ENCODE results near the gene ECHDC3. TPM values are rescaled to one million over a fixed set of nuclear protein-coding genes. Genes with fewer than 3 reads are reported as not detected.

The ECHDC3 gene
- total RNA-seq, 4 donors from 2014 or later = 0.44 to 55.7 (median 31.6) TPM

DNA sequence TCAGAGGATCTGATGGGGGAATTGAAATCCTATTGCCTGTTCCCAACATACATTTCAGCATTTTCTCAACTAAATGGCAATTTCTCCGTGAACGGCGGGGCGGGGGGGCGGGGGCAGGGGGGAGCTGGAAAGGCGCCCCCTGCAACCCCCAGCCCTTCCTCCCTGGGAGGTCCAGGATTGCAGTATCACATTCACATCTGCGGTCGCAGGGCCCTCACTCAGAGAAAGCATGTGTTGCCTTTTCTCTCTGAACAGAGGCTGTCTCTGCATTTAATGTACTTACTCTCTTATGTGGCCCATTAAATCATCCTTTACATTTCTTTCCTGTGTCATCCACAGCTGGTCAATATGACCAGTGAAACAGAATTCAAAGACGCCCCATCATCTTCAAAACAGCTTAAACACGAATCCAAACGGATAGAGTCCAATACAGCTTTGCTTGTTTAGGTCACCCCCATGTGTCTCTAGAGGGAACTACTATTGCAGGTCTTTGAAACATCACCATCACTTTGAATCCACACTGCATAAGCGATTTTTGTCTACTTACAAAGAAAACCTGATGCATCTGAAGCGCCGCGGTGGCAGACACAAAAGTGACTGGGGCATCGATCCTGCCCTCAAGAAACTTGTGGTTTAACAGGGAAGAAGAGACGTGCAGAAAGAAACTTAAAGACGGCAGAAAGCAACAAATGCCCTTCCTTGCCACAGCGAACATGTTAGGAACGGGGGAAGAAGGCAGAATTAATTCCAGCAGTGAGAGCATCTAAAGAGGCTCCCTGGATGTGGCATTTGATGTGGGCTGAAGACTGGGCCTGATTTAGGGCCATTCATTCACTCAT, 17.0 kb upstream of the ECHDC3 start:
- H3K9me3 ChIP-seq = no peaks in the 10 kb centered on the region
- no peak overlapping the region for H3K4me3 ChIP-seq
- no peaks in the 10 kb centered on the region for H3K36me3 ChIP-seq
- WGBS, 2 donors = 49 to 53% methylated on average over 14 to 20 of the region's 20 CpGs
- no peak overlapping the region for H3K27ac ChIP-seq
- peaks cover 0 to 2% (median 0%) of the 10 kb centered on the region in 3 donors for H3K4me1 ChIP-seq
- TF ChIP-seq, protein P1, sequence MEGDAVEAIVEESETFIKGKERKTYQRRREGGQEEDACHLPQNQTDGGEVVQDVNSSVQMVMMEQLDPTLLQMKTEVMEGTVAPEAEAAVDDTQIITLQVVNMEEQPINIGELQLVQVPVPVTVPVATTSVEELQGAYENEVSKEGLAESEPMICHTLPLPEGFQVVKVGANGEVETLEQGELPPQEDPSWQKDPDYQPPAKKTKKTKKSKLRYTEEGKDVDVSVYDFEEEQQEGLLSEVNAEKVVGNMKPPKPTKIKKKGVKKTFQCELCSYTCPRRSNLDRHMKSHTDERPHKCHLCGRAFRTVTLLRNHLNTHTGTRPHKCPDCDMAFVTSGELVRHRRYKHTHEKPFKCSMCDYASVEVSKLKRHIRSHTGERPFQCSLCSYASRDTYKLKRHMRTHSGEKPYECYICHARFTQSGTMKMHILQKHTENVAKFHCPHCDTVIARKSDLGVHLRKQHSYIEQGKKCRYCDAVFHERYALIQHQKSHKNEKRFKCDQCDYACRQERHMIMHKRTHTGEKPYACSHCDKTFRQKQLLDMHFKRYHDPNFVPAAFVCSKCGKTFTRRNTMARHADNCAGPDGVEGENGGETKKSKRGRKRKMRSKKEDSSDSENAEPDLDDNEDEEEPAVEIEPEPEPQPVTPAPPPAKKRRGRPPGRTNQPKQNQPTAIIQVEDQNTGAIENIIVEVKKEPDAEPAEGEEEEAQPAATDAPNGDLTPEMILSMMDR (IDR thresholded peaks at IDR 0.05) = peak; percentile 13 to 82 (median 73)
- no peak for TF ChIP-seq POLR2A (IDR thresholded peaks at IDR 0.05)
- no peak for DNase-seq
- H3K27me3 ChIP-seq = no peaks in the 10 kb centered on the region
- intact Hi-C loops (cut with DNase I) = loop anchor here (10.0 kb wide), 1 partner anchor 210 kb away; no protein-coding TSS in a partner anchor

DNA sequence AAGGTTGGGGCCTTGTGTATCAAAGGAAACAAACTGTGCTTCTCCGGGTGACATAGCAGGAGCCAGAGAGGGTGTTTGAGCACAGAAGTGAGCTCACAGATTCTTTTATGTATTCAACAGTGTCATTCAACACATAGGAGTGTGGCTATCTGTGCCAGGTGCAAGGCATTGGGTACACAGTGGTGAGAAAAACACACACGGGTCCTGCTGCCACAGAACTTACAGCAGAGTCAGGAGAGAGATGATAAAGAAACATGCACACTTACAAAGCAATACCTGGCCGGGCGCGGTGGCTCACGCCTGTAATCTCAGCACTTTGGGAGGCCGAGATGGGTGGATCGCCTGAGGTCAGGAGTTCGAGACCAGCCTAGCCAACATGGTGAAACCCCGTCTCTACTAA, 16.3 kb upstream of the ECHDC3 start:
- no peak for TF ChIP-seq POLR2A (IDR thresholded peaks at IDR 0.05)
- TF ChIP-seq, protein P1 (IDR thresholded peaks at IDR 0.05) = no peak
- no peaks in the 10 kb centered on the region for H3K36me3 ChIP-seq
- no peaks in the 10 kb centered on the region for H3K27me3 ChIP-seq
- H3K4me1 ChIP-seq = no peaks in the 10 kb centered on the region
- no peak for DNase-seq
- no peaks in the 10 kb centered on the region for H3K9me3 ChIP-seq
- WGBS, 2 donors = 81% methylated on average over 10 of the region's 10 CpGs
- H3K27ac ChIP-seq = no peak overlapping the region
- intact Hi-C loops (cut with DNase I) = loop anchor here (10.0 kb wide), 1 partner anchor 211 kb away; no protein-coding TSS in a partner anchor
- H3K4me3 ChIP-seq = no peak overlapping the region

DNA sequence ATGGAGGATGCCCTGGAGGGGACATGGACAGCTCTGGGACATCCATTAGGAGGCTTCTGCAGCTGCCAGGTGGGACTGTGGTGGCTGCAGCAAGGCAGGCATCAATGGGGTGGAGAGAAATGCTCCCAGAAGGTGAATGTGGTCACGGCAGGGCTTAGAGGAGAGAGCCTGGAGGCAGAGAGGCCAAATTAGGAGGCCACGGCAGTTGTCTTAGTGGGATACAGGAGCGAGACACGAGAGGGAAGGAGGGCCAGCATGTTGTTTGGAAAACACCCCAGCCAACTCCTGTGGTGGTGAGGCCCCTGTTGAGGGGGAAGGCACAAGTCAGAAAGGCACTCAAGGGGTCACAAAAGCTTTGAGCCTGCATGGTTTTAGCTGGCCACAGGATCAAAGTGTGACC, 14.6 kb upstream of the ECHDC3 start:
- H3K4me3 ChIP-seq = no peak overlapping the region
- H3K4me1 ChIP-seq = no peaks in the 10 kb centered on the region
- TF ChIP-seq, protein P1 (IDR thresholded peaks at IDR 0.05) = no peak
- TF ChIP-seq POLR2A (IDR thresholded peaks at IDR 0.05) = no peak
- no peaks in the 10 kb centered on the region for H3K9me3 ChIP-seq
- intact Hi-C loops (cut with DNase I) = loop anchor here (10.0 kb wide), 1 partner anchor 213 kb away; no protein-coding TSS in a partner anchor
- no peak for DNase-seq
- 89 to 91% methylated on average over 4 of the region's 4 CpGs for WGBS, 2 donors
- no peaks in the 10 kb centered on the region for H3K36me3 ChIP-seq
- no peak overlapping the region for H3K27ac ChIP-seq
- no peaks in the 10 kb centered on the region for H3K27me3 ChIP-seq

DNA sequence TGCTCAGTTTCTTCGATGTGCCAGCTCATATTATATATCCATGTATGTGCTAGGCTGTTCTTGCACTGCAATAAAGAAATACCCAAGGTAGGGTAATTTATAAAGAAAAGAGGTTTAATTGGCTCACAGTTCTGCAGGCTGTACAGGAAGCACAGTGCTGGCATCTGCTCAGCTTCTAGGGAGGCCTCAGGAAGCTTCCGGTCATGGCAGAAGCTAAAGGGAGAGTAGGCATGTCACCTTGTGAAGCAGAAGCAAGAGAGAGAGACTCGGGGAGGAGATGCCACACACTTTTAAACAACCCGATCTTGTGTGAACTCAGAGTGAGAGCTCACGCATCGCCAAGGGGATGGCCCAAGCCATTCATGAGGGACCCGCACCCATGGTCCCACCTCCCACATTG, 13.8 kb upstream of the ECHDC3 start:
- no peak for DNase-seq
- Histone ChIP-seq H3K9me3 (no peaks in the 10 kb centered on the region), H3K27me3 (no peaks in the 10 kb centered on the region), H3K27ac (no peak overlapping the region), H3K36me3 (no peaks in the 10 kb centered on the region), H3K4me1 (no peaks in the 10 kb centered on the region), H3K4me3 (no peak overlapping the region)
- intact Hi-C loops (cut with DNase I) = loop anchor here (10.0 kb wide), 1 partner anchor 214 kb away; no protein-coding TSS in a partner anchor
- no peak for TF ChIP-seq POLR2A (IDR thresholded peaks at IDR 0.05)
- TF ChIP-seq, protein P1 (IDR thresholded peaks at IDR 0.05) = no peak
- whole genome bisulfite sequencing, 2 donors = 89 to 93% methylated on average over 7 of the region's 7 CpGs

DNA sequence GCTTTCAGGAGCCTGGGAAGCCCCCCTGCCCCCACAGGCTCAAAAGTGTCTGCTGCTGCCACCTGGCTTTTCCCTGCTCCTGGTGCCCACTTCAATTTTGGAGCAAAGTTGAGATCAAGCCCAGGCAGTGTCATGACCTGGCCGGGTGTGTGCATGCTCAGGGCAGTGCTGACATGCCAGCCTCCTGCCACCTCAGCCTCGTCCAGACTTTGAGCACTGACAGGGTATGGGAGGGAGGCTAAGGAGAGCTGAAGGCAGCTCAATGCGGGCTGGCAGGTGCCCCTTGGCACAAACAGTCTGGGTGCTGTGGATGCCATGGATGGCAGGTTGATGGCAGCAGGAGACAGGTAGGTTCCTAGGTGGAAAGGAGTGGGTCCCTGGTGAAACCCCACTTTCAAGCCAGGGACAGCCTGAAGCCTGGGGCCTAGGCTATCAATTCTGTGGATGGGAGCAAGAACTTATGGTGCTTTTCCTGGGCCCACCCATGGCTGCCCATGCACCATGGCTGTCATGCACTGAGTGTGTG, 12.3 kb upstream of the ECHDC3 start:
- Histone ChIP-seq H3K27ac (no peak overlapping the region), H3K4me3 (no peak overlapping the region), H3K4me1 (no peaks in the 10 kb centered on the region), H3K9me3 (no peaks in the 10 kb centered on the region), H3K27me3 (no peaks in the 10 kb centered on the region), H3K36me3 (no peaks in the 10 kb centered on the region)
- WGBS, 2 donors = 100% methylated on average over 1 of the region's 3 CpGs
- intact Hi-C loops (cut with DNase I) = loop anchor here (10.0 kb wide), 1 partner anchor 215 kb away; no protein-coding TSS in a partner anchor
- DNase-seq = no peak
- TF ChIP-seq POLR2A (IDR thresholded peaks at IDR 0.05) = no peak
- TF ChIP-seq, protein P1 (IDR thresholded peaks at IDR 0.05) = no peak
